Mesenchymal stem cell (in vitro differentiated cells and primary cell): ENCODE data around the gene IMMP1L.
A peak's percentile ranks its signal among the peaks of the same experiment; 100 is the strongest.

Experiments
- DNase-seq: peaks from one replicate; pipeline ENCODE4 v3.0.0-alpha.2; 2013
- H2AFZ ChIP-seq: one replicate; pipeline ENCODE4 v1.6.1; 2013; ENCODE audit warnings: low read depth, mild to moderate bottlenecking, control low read depth, inconsistent platforms, low read length, moderate library complexity
- H2AK5ac ChIP-seq: 2 replicates; pipeline ENCODE4 v1.6.1; 2013; ENCODE audit warnings: low read length, moderate library complexity, mild to moderate bottlenecking, inconsistent platforms; ENCODE audit not compliant: severe bottlenecking
- H2BK120ac ChIP-seq: one replicate; pipeline ENCODE4 v1.6.1; 2013; ENCODE audit warnings: low read depth, mild to moderate bottlenecking, inconsistent platforms, low read length, moderate library complexity
- H2BK12ac ChIP-seq, 2 experiments: one replicate each; pipeline ENCODE4 v1.6.1; 2013; ENCODE audit warnings: inconsistent platforms in 2 of 2, low read length in 2 of 2, mild to moderate bottlenecking in 2 of 2, moderate library complexity in 2 of 2, control low read depth in 1 of 2
- H2BK15ac ChIP-seq: one replicate; pipeline ENCODE4 v1.6.1; 2013; ENCODE audit warnings: mild to moderate bottlenecking, low read depth, inconsistent platforms; ENCODE audit not compliant: poor library complexity, severe bottlenecking
- H2BK5ac ChIP-seq: 2 replicates; pipeline ENCODE4 v1.6.1; 2013; ENCODE audit warnings: low read depth, mild to moderate bottlenecking, low read length, control low read depth, inconsistent platforms; ENCODE audit not compliant: poor library complexity, severe bottlenecking
- H3K14ac ChIP-seq, 2 experiments: one replicate each; pipeline ENCODE4 v1.6.1; 2013; ENCODE audit warnings: inconsistent platforms in 2 of 2, low read length in 2 of 2, control low read depth in 1 of 2, mild to moderate bottlenecking in 1 of 2, moderate library complexity in 1 of 2
- H3K18ac ChIP-seq, 2 experiments: one replicate each; pipeline ENCODE4 v1.6.1; 2013; ENCODE audit warnings: inconsistent platforms in 2 of 2, low read length in 2 of 2, control low read depth in 1 of 2, low read depth in 1 of 2, mild to moderate bottlenecking in 1 of 2
- H3K23ac ChIP-seq, 2 experiments: one replicate each; pipeline ENCODE4 v1.6.1; 2013; ENCODE audit warnings: inconsistent platforms in 2 of 2, low read length in 2 of 2, mild to moderate bottlenecking in 2 of 2, moderate library complexity in 2 of 2, control low read depth in 1 of 2
- H3K27ac ChIP-seq: 2 replicates; pipeline ENCODE4 v1.5.1; 2013; ENCODE audit warnings: mild to moderate bottlenecking, moderate library complexity, low read length, control low read depth, inconsistent platforms; ENCODE audit not compliant: poor library complexity, severe bottlenecking
- H3K27me3 ChIP-seq, 2 experiments: 2 replicates each; pipeline versions ENCODE4 v1.6.1 to v1.7.0; 2013; ENCODE audit warnings: low read length in 2 of 2, mild to moderate bottlenecking in 2 of 2, moderate library complexity in 2 of 2, control low read depth in 1 of 2, inconsistent platforms in 1 of 2; ENCODE audit not compliant: control insufficient read depth in 1 of 2, insufficient read depth in 1 of 2
- H3K36me3 ChIP-seq, 2 experiments: 2 replicates each; pipeline versions ENCODE4 v1.6.1 to v1.7.0; 2013; ENCODE audit warnings: low read length in 2 of 2, control low read depth in 1 of 2, inconsistent platforms in 1 of 2, low read depth in 1 of 2, mild to moderate bottlenecking in 1 of 2; ENCODE audit not compliant: insufficient read depth in 2 of 2, control insufficient read depth in 1 of 2
- H3K4ac ChIP-seq, 2 experiments: one replicate each; pipeline ENCODE4 v1.6.1; 2013; ENCODE audit warnings: inconsistent platforms in 2 of 2, low read length in 2 of 2, mild to moderate bottlenecking in 2 of 2, moderate library complexity in 2 of 2, control low read depth in 1 of 2, low read depth in 1 of 2
- H3K4me1 ChIP-seq: 2 replicates; pipeline ENCODE4 v1.6.1; 2013; ENCODE audit warnings: low read depth, low read length, control low read depth; ENCODE audit not compliant: control insufficient read depth, insufficient read depth
- H3K4me2 ChIP-seq: 2 replicates; pipeline ENCODE4 v1.6.1; 2013; ENCODE audit warnings: low read length, mild to moderate bottlenecking, inconsistent platforms; ENCODE audit not compliant: poor library complexity, severe bottlenecking
- H3K4me3 ChIP-seq, 2 experiments: 2 replicates each; pipeline versions ENCODE4 v1.5.1 to v1.7.0; 2013; ENCODE audit warnings: low read length in 2 of 2, mild to moderate bottlenecking in 2 of 2, control low read depth in 1 of 2, low read depth in 1 of 2; ENCODE audit not compliant: insufficient read depth in 1 of 2
- H3K79me1 ChIP-seq: replicated peaks from 2 replicates; pipeline ENCODE4 v1.6.1; 2013; ENCODE audit warnings: mild to moderate bottlenecking, control low read depth, low read length, inconsistent platforms; ENCODE audit not compliant: poor library complexity, severe bottlenecking
- H3K9ac ChIP-seq: 2 replicates; pipeline ENCODE4 v1.7.0; 2013; ENCODE audit warnings: mild to moderate bottlenecking, low read length, moderate library complexity
- H3K9me3 ChIP-seq: 2 replicates; pipeline ENCODE4 v1.7.0; 2013; ENCODE audit warnings: mild to moderate bottlenecking, low read length; ENCODE audit not compliant: control insufficient read depth
- H4K8ac ChIP-seq: one replicate; pipeline ENCODE4 v1.6.1; 2013; ENCODE audit warnings: inconsistent platforms, mild to moderate bottlenecking, low read length, moderate library complexity
- H4K91ac ChIP-seq: one replicate; pipeline ENCODE4 v1.6.1; 2013; ENCODE audit warnings: mild to moderate bottlenecking, low read length, inconsistent platforms
- WGBS: methylation state at CpG from one replicate; pipeline ENCODE4 v1.1.7; 2013; ENCODE audit warnings: mixed read lengths; 5-methylcytosine and 5-hydroxymethylcytosine counted together

IMMP1L gene

DNA sequence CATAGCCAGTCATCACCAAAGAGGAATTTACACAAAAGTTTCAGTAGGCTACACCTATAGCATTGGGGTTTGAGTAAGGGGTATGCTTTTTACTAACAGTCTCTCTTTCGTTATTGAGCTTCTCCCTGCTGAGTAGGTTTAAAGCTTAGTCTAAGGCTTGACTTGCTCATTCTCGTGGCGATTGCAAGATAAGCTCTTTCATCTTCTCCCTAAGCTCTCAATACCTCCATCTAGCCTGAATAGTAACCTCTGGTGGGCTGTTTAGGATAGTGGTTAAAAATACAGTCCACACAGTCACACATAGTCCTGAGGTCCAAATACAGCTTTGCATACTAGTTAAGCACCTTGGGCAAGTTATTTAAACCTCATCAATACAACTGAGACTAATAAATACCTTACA is 65.6 kb downstream of the IMMP1L start:
- no peak overlapping the region for H2BK12ac ChIP-seq
- H3K4me1 ChIP-seq: no peaks in the 10 kb centered on the region
- no peaks in the 10 kb centered on the region for H3K9me3 ChIP-seq
- no CpG with 5 or more reads among the region's 3 CpGs for WGBS
- H3K36me3 ChIP-seq: no peaks in the 10 kb centered on the region
- DNase-seq: no peak
- H3K27me3 ChIP-seq: no peaks in the 10 kb centered on the region
- peaks cover 4% of the 10 kb centered on the region for H3K79me1 ChIP-seq
- H2AK5ac ChIP-seq: no peak overlapping the region
- no peak overlapping the region for H2AFZ ChIP-seq
- no peak overlapping the region for H3K9ac ChIP-seq
- no peak overlapping the region for H2BK5ac ChIP-seq
- no peak overlapping the region for H3K4ac ChIP-seq
- no peak overlapping the region for H3K23ac ChIP-seq
- H3K14ac ChIP-seq: no peak overlapping the region
- H3K27ac ChIP-seq: no peak overlapping the region
- H4K8ac ChIP-seq: no peak overlapping the region
- H2BK120ac ChIP-seq: no peak overlapping the region
- H3K18ac ChIP-seq: no peak overlapping the region
- no peak overlapping the region for H2BK15ac ChIP-seq
- H3K4me3 ChIP-seq: no peak overlapping the region
- H4K91ac ChIP-seq: no peak overlapping the region
- no peak overlapping the region for H3K4me2 ChIP-seq

DNA sequence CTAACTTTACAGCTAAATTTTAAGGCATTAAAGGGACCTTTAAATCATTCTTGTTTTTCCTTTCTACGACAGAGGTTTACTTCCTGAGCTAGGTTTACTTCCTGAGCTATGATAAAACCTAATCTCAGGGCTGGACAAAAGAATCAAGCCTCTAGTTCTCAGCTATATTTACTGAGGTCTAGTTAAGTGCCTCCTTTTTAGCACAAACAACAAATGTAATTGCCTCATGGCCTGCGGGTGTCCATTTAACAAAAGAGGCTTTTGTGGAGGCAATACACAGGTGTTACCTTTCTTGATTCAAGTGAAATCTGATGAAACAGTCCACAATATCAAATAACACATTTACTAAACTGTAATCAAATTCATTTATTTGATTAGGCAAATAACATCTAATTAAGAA is 67.3 kb downstream of the IMMP1L start:
- Histone ChIP-seq H2BK12ac (no peak overlapping the region), H3K4me1 (no peaks in the 10 kb centered on the region), H3K27ac (no peak overlapping the region), H2BK15ac (no peak overlapping the region), H3K9me3 (no peaks in the 10 kb centered on the region), H3K4me2 (no peak overlapping the region), H2BK120ac (no peak overlapping the region), H2AK5ac (no peak overlapping the region), H3K36me3 (no peaks in the 10 kb centered on the region), H3K4ac (no peak overlapping the region), H4K8ac (no peak overlapping the region), H3K23ac (no peak overlapping the region), H3K9ac (no peak overlapping the region), H2BK5ac (no peak overlapping the region), H3K79me1 (peaks cover 4% of the 10 kb centered on the region), H3K18ac (no peak overlapping the region), H3K4me3 (no peak overlapping the region), H3K27me3 (no peaks in the 10 kb centered on the region), H4K91ac (no peak overlapping the region), H3K14ac (no peak overlapping the region), H2AFZ (no peak overlapping the region)
- 30% methylated on average over 2 of the region's 2 CpGs for WGBS
- DNase-seq: no peak

DNA sequence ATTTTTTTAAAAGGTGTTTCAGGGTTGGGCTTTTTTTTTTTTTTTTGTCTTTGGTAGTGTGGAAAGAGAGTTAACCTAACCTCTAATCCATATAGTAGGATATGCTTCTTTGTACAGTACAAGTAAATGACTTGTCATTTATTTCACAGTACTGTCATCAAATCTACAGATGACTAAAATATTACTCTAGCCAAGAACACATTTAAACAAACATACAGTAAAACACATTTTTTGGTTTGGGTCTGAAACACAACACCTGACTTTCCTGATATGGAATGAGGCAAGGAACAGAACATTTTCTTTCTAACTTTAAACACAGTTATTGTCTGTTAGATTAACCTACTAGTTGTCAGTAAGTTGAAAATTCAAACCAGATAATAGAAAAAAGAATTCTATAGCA is 68.1 kb downstream of the IMMP1L start:
- Histone ChIP-seq H2BK12ac (no peak overlapping the region), H3K4ac (no peak overlapping the region), H3K4me2 (no peak overlapping the region), H3K23ac (no peak overlapping the region), H2AFZ (no peak overlapping the region), H3K4me3 (no peak overlapping the region), H4K91ac (no peak overlapping the region), H3K9me3 (no peaks in the 10 kb centered on the region), H2BK15ac (no peak overlapping the region), H3K14ac (no peak overlapping the region), H3K9ac (no peak overlapping the region), H3K4me1 (no peaks in the 10 kb centered on the region), H3K27me3 (no peaks in the 10 kb centered on the region), H3K18ac (no peak overlapping the region), H2BK120ac (no peak overlapping the region), H4K8ac (no peak overlapping the region), H2BK5ac (no peak overlapping the region), H3K27ac (no peak overlapping the region), H3K36me3 (no peaks in the 10 kb centered on the region), H3K79me1 (peaks cover 4% of the 10 kb centered on the region), H2AK5ac (no peak overlapping the region)
- no peak for DNase-seq

DNA sequence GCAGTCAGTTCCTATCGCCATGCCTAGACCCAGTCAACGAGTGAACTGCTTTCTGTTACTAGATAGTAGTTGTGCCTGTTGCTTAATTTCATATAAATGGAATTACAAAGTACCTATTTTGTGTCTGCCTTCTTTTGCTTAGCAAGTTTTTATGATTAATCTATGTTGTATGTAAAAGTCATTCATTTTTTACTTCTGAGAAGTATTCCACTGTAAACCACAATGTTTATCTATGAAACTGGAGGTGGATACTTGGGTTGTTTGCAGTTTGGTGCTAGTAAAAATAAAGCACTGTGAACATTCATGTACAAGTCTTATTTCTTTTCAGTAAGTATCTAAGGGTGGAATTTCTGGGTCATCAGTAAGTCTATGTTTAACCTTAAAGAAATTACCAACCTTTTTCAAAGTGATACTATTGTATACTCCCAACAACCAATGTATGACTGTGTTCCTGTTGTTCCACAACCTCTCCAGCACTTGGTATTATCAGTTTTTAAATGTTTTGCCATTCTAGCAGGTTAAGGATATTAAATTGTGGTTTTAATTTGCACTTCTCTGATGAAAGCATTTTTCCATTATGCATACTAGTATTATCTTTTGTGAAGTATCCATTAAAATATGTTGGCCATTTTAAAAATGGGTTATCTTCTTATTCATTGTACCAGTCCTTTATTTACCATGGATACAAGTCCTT is 71.5 kb downstream of the IMMP1L start:
- no peak overlapping the region for H3K4ac ChIP-seq
- no CpG with 5 or more reads among the region's 2 CpGs for WGBS
- no peaks in the 10 kb centered on the region for H3K79me1 ChIP-seq
- no peaks in the 10 kb centered on the region for H3K36me3 ChIP-seq
- H3K18ac ChIP-seq: no peak overlapping the region
- peak; percentile 38 for DNase-seq
- no peak overlapping the region for H2BK120ac ChIP-seq
- H3K27ac ChIP-seq: peak overlapping the region; percentile 12
- no peak overlapping the region for H2BK15ac ChIP-seq
- no peak overlapping the region for H4K8ac ChIP-seq
- no peak overlapping the region for H3K9ac ChIP-seq
- no peaks in the 10 kb centered on the region for H3K9me3 ChIP-seq
- no peaks in the 10 kb centered on the region for H3K4me1 ChIP-seq
- no peak overlapping the region for H3K4me2 ChIP-seq
- H3K4me3 ChIP-seq: no peak overlapping the region
- H2AFZ ChIP-seq: no peak overlapping the region
- no peak overlapping the region for H4K91ac ChIP-seq
- no peak overlapping the region for H2BK5ac ChIP-seq
- H2AK5ac ChIP-seq: no peak overlapping the region
- H2BK12ac ChIP-seq: no peak overlapping the region
- H3K23ac ChIP-seq: no peak overlapping the region
- H3K27me3 ChIP-seq: no peaks in the 10 kb centered on the region
- H3K14ac ChIP-seq: no peak overlapping the region
